Esophagus squamous epithelium (tissue), 5 donors: ENCODE results near the gene USH2A. TPM values are rescaled to one million over a fixed set of nuclear protein-coding genes. Genes with fewer than 3 reads are reported as not detected.

Experiments used
- DNase-seq: peaks from one replicate; lab custom pipeline; 2025; lab: John Stamatoyannopoulos, UW
- H3K27ac ChIP-seq, 4 donors: fragments of 200-600 bp; sonication (generic); one replicate each; pipeline ENCODE4 v1.5.1; 2016 to 2019; ENCODE audit warnings: mild to moderate bottlenecking in 1 of 4
- H3K27me3 ChIP-seq, 4 donors: fragments of 200-600 bp; sonication (generic); 1 replicate in 3 of 4; 2 replicates in 1 of 4; pipeline versions ENCODE4 v1.5.1 to v1.6.0; 2017 to 2021; ENCODE audit warnings: antibody characterized with exemption in 1 of 4
- H3K36me3 ChIP-seq, 3 donors: fragments of 200-600 bp; sonication (generic); one replicate each; pipeline ENCODE4 v1.5.1; 2016 to 2019
- H3K4me1 ChIP-seq, 3 donors: fragments of 200-600 bp; sonication (generic); one replicate each; pipeline ENCODE4 v1.5.1; 2017 to 2019
- H3K4me3 ChIP-seq, 4 donors: fragments of 200-600 bp; sonication (generic); 1 replicate in 3 of 4; 2 replicates in 1 of 4; pipeline ENCODE4 v1.5.1; 2016 to 2019; ENCODE audit warnings: mild to moderate bottlenecking in 2 of 4, moderate library complexity in 1 of 4
- H3K9me3 ChIP-seq, 3 donors: fragments of 200-600 bp; sonication (generic); one replicate each; pipeline ENCODE4 v1.5.1; 2016 to 2019
- CTCF ChIP-seq, 6 experiments: fragments of 450-650 bp in 4 of 6; fragments of 200-600 bp in 2 of 6; sonication (generic) in 2 of 6; IDR thresholded peaks; one replicate each; pipeline ENCODE4 v1.5.1; 2016 to 2019; ENCODE audit warnings: antibody characterized with exemption in 6 of 6, mild to moderate bottlenecking in 4 of 6, moderate library complexity in 4 of 6
- POLR2A ChIP-seq, 4 donors: fragments of 450-650 bp; IDR thresholded peaks; one replicate each; pipeline ENCODE4 v1.6.1; 2017; ENCODE audit warnings: antibody characterized with exemption in 4 of 4, mild to moderate bottlenecking in 4 of 4, moderate library complexity in 3 of 4
- WGBS, 2 donors: methylation state at CpG; one replicate each; pipeline ENCODE4 v1.1.5; 2018; 5-methylcytosine and 5-hydroxymethylcytosine counted together
- intact Hi-C: fragments of 100-400 bp; cut with DNase I; formaldehyde crosslinking; loops from one replicate; pipeline ENCODE4 v1.15.0; 2022
- total RNA-seq, 4 donors: library from RNA; depleted of rRNA; stranded (reverse); fragments of >200 nt; gene quantifications; one replicate each; pipeline ENCODE4 v1.1.0, GENCODE V29; 2016
- donor health status: DM: yes; HTN: yes; CAD: no.

The USH2A gene
- total RNA-seq, 4 donors from 2014 or later: under 0.01 TPM; not detected in 3

GRCh38 chr1:215932558-215932957, 490.7 kb downstream of the USH2A start:
- no peak overlapping the region for H3K27ac ChIP-seq

GRCh38 chr1:215926670-215927069, 496.6 kb downstream of the USH2A start:
- Histone ChIP-seq H3K9me3 (no peaks in the 10 kb centered on the region), H3K27me3 (no peaks in the 10 kb centered on the region), H3K36me3 (no peaks in the 10 kb centered on the region), H3K4me3 (no peak overlapping the region), H3K4me1 (no peaks in the 10 kb centered on the region), H3K27ac (no peak overlapping the region)
- no peak for TF ChIP-seq CTCF (IDR thresholded peaks at IDR 0.05)
- no peak for TF ChIP-seq POLR2A (IDR thresholded peaks at IDR 0.05)
- intact Hi-C loops: no loop called here
- DNase-seq: no peak
- WGBS, 2 donors: 87 to 92% methylated on average over 12 of the region's 12 CpGs

More at GRCh38 chr1:215932558-215932957, 490.7 kb downstream of the USH2A start:
- intact Hi-C loops: no loop called here
- Histone ChIP-seq H3K36me3 (no peaks in the 10 kb centered on the region), H3K27me3 (no peaks in the 10 kb centered on the region), H3K4me1 (no peaks in the 10 kb centered on the region), H3K9me3 (no peaks in the 10 kb centered on the region), H3K4me3 (no peak overlapping the region)
- 81 to 88% methylated on average over 3 of the region's 3 CpGs for WGBS, 2 donors
- DNase-seq: no peak
- no peak for TF ChIP-seq POLR2A (IDR thresholded peaks at IDR 0.05)
- TF ChIP-seq CTCF (IDR thresholded peaks at IDR 0.05): no peak

GRCh38 chr1:215923129-215923824, 500.0 kb downstream of the USH2A start:
- Histone ChIP-seq H3K9me3 (no peaks in the 10 kb centered on the region), H3K4me3 (no peak overlapping the region), H3K36me3 (no peaks in the 10 kb centered on the region), H3K27me3 (no peaks in the 10 kb centered on the region), H3K27ac (no peak overlapping the region), H3K4me1 (no peaks in the 10 kb centered on the region)
- no peak for DNase-seq
- intact Hi-C loops: no loop called here
- WGBS, 2 donors: 53 to 71% methylated on average over 3 of the region's 3 CpGs
- no peak for TF ChIP-seq CTCF (IDR thresholded peaks at IDR 0.05)
- TF ChIP-seq POLR2A (IDR thresholded peaks at IDR 0.05): no peak

- no peak for DNase-seq
- Histone ChIP-seq H3K36me3 (no peaks in the 10 kb centered on the region), H3K27me3 (no peaks in the 10 kb centered on the region), H3K4me1 (no peaks in the 10 kb centered on the region), H3K4me3 (no peak overlapping the region), H3K27ac (no peak overlapping the region), H3K9me3 (no peaks in the 10 kb centered on the region)
- TF ChIP-seq CTCF (IDR thresholded peaks at IDR 0.05): no peak
- no peak for TF ChIP-seq POLR2A (IDR thresholded peaks at IDR 0.05)
- intact Hi-C loops: no loop called here
- 84 to 92% methylated on average over 1 of the region's 1 CpG for WGBS, 2 donors
Observed at GRCh38 chr1:215911406-215911968, 511.8 kb downstream of the USH2A start.

GRCh38 chr1:215905493-215906115, 517.6 kb downstream of the USH2A start:
- Histone ChIP-seq H3K4me1 (no peaks in the 10 kb centered on the region), H3K27me3 (no peaks in the 10 kb centered on the region), H3K36me3 (no peaks in the 10 kb centered on the region), H3K9me3 (no peaks in the 10 kb centered on the region), H3K27ac (no peak overlapping the region), H3K4me3 (no peak overlapping the region)
- WGBS, 2 donors: 74 to 76% methylated on average over 6 of the region's 6 CpGs
- intact Hi-C loops: no loop called here
- no peak for TF ChIP-seq CTCF (IDR thresholded peaks at IDR 0.05)
- TF ChIP-seq POLR2A (IDR thresholded peaks at IDR 0.05): no peak
- DNase-seq: no peak
